AG09309 (cell line): ENCODE results near the gene SQSTM1.
"Not testable (repeated sequence)": the region's sequence is repeated elsewhere in the genome, so short reads cannot be mapped to it uniquely, and the experiment has no call there.

Experiments
- DNase-seq: peaks from one replicate; pipeline ENCODE4 v3.0.0-alpha.2; 2010; ENCODE audit warnings: low read depth
- H3K4me3 ChIP-seq: 2 replicates; pipeline ENCODE4 v1.5.1; 2011; ENCODE audit warnings: mild to moderate bottlenecking, low read depth, low read length, moderate library complexity; ENCODE audit not compliant: control insufficient read depth
- CTCF ChIP-seq: IDR thresholded peaks from 2 replicates; pipeline ENCODE4 v1.5.1; 2011; ENCODE audit warnings: mild to moderate bottlenecking, low read depth, low read length, inconsistent platforms; ENCODE audit not compliant: insufficient read depth, control insufficient read depth; ENCODE audit errors: missing control alignments

SQSTM1 gene

GRCh38 chr5:179870403-179870903, 49.7 kb downstream of the SQSTM1 start:
- no peak for TF ChIP-seq CTCF
- no peak overlapping the region for H3K4me3 ChIP-seq
- no peak for DNase-seq

- no peak overlapping the region for H3K4me3 ChIP-seq
- TF ChIP-seq CTCF, result no peak
- DNase-seq, result no peak
Measured at GRCh38 chr5:179870952-179871351, 50.2 kb downstream of the SQSTM1 start.

- not testable (repeated sequence) for H3K4me3 ChIP-seq, DNase-seq
Measured at GRCh38 chr5:179871533-179871932, 50.8 kb downstream of the SQSTM1 start.

GRCh38 chr5:179872055-179872827, 51.5 kb downstream of the SQSTM1 start:
- no peak for DNase-seq
- no peak for TF ChIP-seq CTCF
- H3K4me3 ChIP-seq, result no peak overlapping the region

- TF ChIP-seq CTCF, result no peak
- no peak for DNase-seq
- H3K4me3 ChIP-seq, result no peak overlapping the region
Measured at GRCh38 chr5:179872828-179873575, 52.3 kb downstream of the SQSTM1 start.

- no peak overlapping the region for H3K4me3 ChIP-seq
- DNase-seq, result no peak
- no peak for TF ChIP-seq CTCF
Measured at GRCh38 chr5:179873588-179874110, 52.9 kb downstream of the SQSTM1 start.

- no peak for TF ChIP-seq CTCF
- H3K4me3 ChIP-seq, result no peak overlapping the region
- no peak for DNase-seq
Measured at GRCh38 chr5:179874136-179874535, 53.4 kb downstream of the SQSTM1 start.
